Measurements from ENCODE around the gene PCBP3. TPM values are rescaled to one million over a fixed set of nuclear protein-coding genes. Genes with fewer than 3 reads are reported as not detected.

The PCBP3 gene
- total RNA-seq, 1 donor from 2014 or later, result 8.2 TPM

GRCh38 chr21:45749974-45750373, 106.4 kb downstream of the PCBP3 start:
- no peak overlapping the region for H3K4me3 Mint-ChIP-seq
- H3K9me3 Mint-ChIP-seq, result peaks cover 3% of the 10 kb centered on the region
- H3K4me1 Mint-ChIP-seq (ENCODE audit: low read depth), result peaks cover 5% of the 10 kb centered on the region
- intact Hi-C loops (cut with micrococcal nuclease), result no loop called here
- DNase-seq (ENCODE audit: low spot score), result no peak
- no peak overlapping the region for H3K27ac Mint-ChIP-seq
- H3K27me3 Mint-ChIP-seq (ENCODE audit: insufficient read depth), result peaks cover 2% of the 10 kb centered on the region
- H3K36me3 Mint-ChIP-seq (ENCODE audit: low read depth), result peaks cover 9% of the 10 kb centered on the region

GRCh38 chr21:45750936-45751335, 107.4 kb downstream of the PCBP3 start:
- Mint-ChIP-seq H3K27me3 (ENCODE audit: insufficient read depth) (peaks cover 2% of the 10 kb centered on the region), H3K4me3 (no peak overlapping the region), H3K4me1 (ENCODE audit: low read depth) (peaks cover 5% of the 10 kb centered on the region), H3K9me3 (peaks cover 5% of the 10 kb centered on the region), H3K36me3 (ENCODE audit: low read depth) (peaks cover 5% of the 10 kb centered on the region), H3K27ac (no peak overlapping the region)
- intact Hi-C loops (cut with micrococcal nuclease), result no loop called here
- no peak for DNase-seq (ENCODE audit: low spot score)

- H3K4me3 Mint-ChIP-seq, result no peak overlapping the region
- H3K4me1 Mint-ChIP-seq (ENCODE audit: low read depth), result peaks cover 5% of the 10 kb centered on the region
- H3K36me3 Mint-ChIP-seq (ENCODE audit: low read depth), result peaks cover 8% of the 10 kb centered on the region
These were observed 109.9 kb downstream of the PCBP3 start for GRCh38 chr21:45753445-45753844.

GRCh38 chr21:45756029-45756428, 112.5 kb downstream of the PCBP3 start:
- intact Hi-C loops (cut with micrococcal nuclease), result no loop called here
- peaks cover 5% of the 10 kb centered on the region for H3K36me3 Mint-ChIP-seq (ENCODE audit: low read depth)
- no peaks in the 10 kb centered on the region for H3K4me1 Mint-ChIP-seq (ENCODE audit: low read depth)
- no peaks in the 10 kb centered on the region for H3K27me3 Mint-ChIP-seq (ENCODE audit: insufficient read depth)
- peaks cover 13% of the 10 kb centered on the region for H3K9me3 Mint-ChIP-seq
- DNase-seq (ENCODE audit: low spot score), result no peak
- H3K4me3 Mint-ChIP-seq, result no peak overlapping the region
- no peak overlapping the region for H3K27ac Mint-ChIP-seq

More at GRCh38 chr21:45753445-45753844, 109.9 kb downstream of the PCBP3 start:
- Mint-ChIP-seq H3K27ac (no peak overlapping the region), H3K27me3 (ENCODE audit: insufficient read depth) (peaks cover 2% of the 10 kb centered on the region), H3K9me3 (peaks cover 13% of the 10 kb centered on the region)
- DNase-seq (ENCODE audit: low spot score), result no peak
- intact Hi-C loops (cut with micrococcal nuclease), result no loop called here

GRCh38 chr21:45756669-45757068, 113.1 kb downstream of the PCBP3 start:
- H3K9me3 Mint-ChIP-seq, result peaks cover 13% of the 10 kb centered on the region
- DNase-seq (ENCODE audit: low spot score), result no peak
- no peak overlapping the region for H3K4me3 Mint-ChIP-seq
- intact Hi-C loops (cut with micrococcal nuclease), result no loop called here
- no peaks in the 10 kb centered on the region for H3K4me1 Mint-ChIP-seq (ENCODE audit: low read depth)
- H3K27ac Mint-ChIP-seq, result no peak overlapping the region
- H3K27me3 Mint-ChIP-seq (ENCODE audit: insufficient read depth), result no peaks in the 10 kb centered on the region
- peaks cover 5% of the 10 kb centered on the region for H3K36me3 Mint-ChIP-seq (ENCODE audit: low read depth)

GRCh38 chr21:45761704-45762103, 118.2 kb downstream of the PCBP3 start:
- Mint-ChIP-seq H3K9me3 (peaks cover under 1% of the 10 kb centered on the region), H3K27ac (no peak overlapping the region), H3K27me3 (ENCODE audit: insufficient read depth) (no peaks in the 10 kb centered on the region), H3K4me1 (ENCODE audit: low read depth) (peaks cover 5% of the 10 kb centered on the region), H3K4me3 (no peak overlapping the region), H3K36me3 (ENCODE audit: low read depth) (no peaks in the 10 kb centered on the region)
- no peak for DNase-seq (ENCODE audit: low spot score)
- intact Hi-C loops (cut with micrococcal nuclease), result no loop called here

- intact Hi-C loops (cut with micrococcal nuclease), result no loop called here
- Mint-ChIP-seq H3K4me1 (ENCODE audit: low read depth) (peaks cover 19% of the 10 kb centered on the region), H3K9me3 (no peaks in the 10 kb centered on the region), H3K27me3 (ENCODE audit: insufficient read depth) (no peaks in the 10 kb centered on the region), H3K36me3 (ENCODE audit: low read depth) (no peaks in the 10 kb centered on the region), H3K4me3 (no peak overlapping the region), H3K27ac (no peak overlapping the region)
- DNase-seq (ENCODE audit: low spot score), result no peak
These were observed 119.5 kb downstream of the PCBP3 start for GRCh38 chr21:45763074-45763473.

- Mint-ChIP-seq H3K36me3 (ENCODE audit: low read depth) (no peaks in the 10 kb centered on the region), H3K27me3 (ENCODE audit: insufficient read depth) (no peaks in the 10 kb centered on the region), H3K27ac (no peak overlapping the region), H3K4me1 (ENCODE audit: low read depth) (peaks cover 23% of the 10 kb centered on the region), H3K9me3 (no peaks in the 10 kb centered on the region), H3K4me3 (no peak overlapping the region)
- DNase-seq (ENCODE audit: low spot score), result no peak
- intact Hi-C loops (cut with micrococcal nuclease), result no loop called here
These were observed 120.0 kb downstream of the PCBP3 start for GRCh38 chr21:45763506-45763905.

GRCh38 chr21:45764792-45765191, 121.3 kb downstream of the PCBP3 start:
- peak overlapping the region; percentile 68 for H3K27ac Mint-ChIP-seq
- peaks cover 36% of the 10 kb centered on the region for H3K4me1 Mint-ChIP-seq (ENCODE audit: low read depth)
- H3K36me3 Mint-ChIP-seq (ENCODE audit: low read depth), result no peaks in the 10 kb centered on the region
- no peak for DNase-seq (ENCODE audit: low spot score)
- H3K4me3 Mint-ChIP-seq, result no peak overlapping the region
- H3K27me3 Mint-ChIP-seq (ENCODE audit: insufficient read depth), result no peaks in the 10 kb centered on the region
- H3K9me3 Mint-ChIP-seq, result no peaks in the 10 kb centered on the region
- intact Hi-C loops (cut with micrococcal nuclease), result loop anchor here (5.0 kb wide), 1 partner anchor 67 kb away; no protein-coding TSS in a partner anchor

- H3K4me3 Mint-ChIP-seq, result no peak overlapping the region
- intact Hi-C loops (cut with micrococcal nuclease), result loop anchor here (5.0 kb wide), 1 partner anchor 68 kb away; no protein-coding TSS in a partner anchor
These were observed 121.8 kb downstream of the PCBP3 start for GRCh38 chr21:45765375-45765774.

GRCh38 chr21:45766055-45766454, 122.5 kb downstream of the PCBP3 start:
- H3K9me3 Mint-ChIP-seq, result no peaks in the 10 kb centered on the region
- intact Hi-C loops (cut with micrococcal nuclease), result loop anchor here (5.0 kb wide), 1 partner anchor 69 kb away; no protein-coding TSS in a partner anchor
- no peaks in the 10 kb centered on the region for H3K36me3 Mint-ChIP-seq (ENCODE audit: low read depth)
- H3K27ac Mint-ChIP-seq, result no peak overlapping the region
- no peak overlapping the region for H3K4me3 Mint-ChIP-seq
- no peak for DNase-seq (ENCODE audit: low spot score)
- H3K27me3 Mint-ChIP-seq (ENCODE audit: insufficient read depth), result no peaks in the 10 kb centered on the region
- peaks cover 36% of the 10 kb centered on the region for H3K4me1 Mint-ChIP-seq (ENCODE audit: low read depth)

More at GRCh38 chr21:45765375-45765774, 121.8 kb downstream of the PCBP3 start:
- no peaks in the 10 kb centered on the region for H3K36me3 Mint-ChIP-seq (ENCODE audit: low read depth)
- H3K4me1 Mint-ChIP-seq (ENCODE audit: low read depth), result peaks cover 36% of the 10 kb centered on the region
- peak overlapping the region; percentile 68 for H3K27ac Mint-ChIP-seq
- H3K27me3 Mint-ChIP-seq (ENCODE audit: insufficient read depth), result no peaks in the 10 kb centered on the region
- no peak for DNase-seq (ENCODE audit: low spot score)
- H3K9me3 Mint-ChIP-seq, result no peaks in the 10 kb centered on the region

GRCh38 chr21:45766501-45766900, 123.0 kb downstream of the PCBP3 start:
- Mint-ChIP-seq H3K4me3 (no peak overlapping the region), H3K36me3 (ENCODE audit: low read depth) (no peaks in the 10 kb centered on the region), H3K27ac (peak overlapping the region; percentile 95), H3K27me3 (ENCODE audit: insufficient read depth) (no peaks in the 10 kb centered on the region), H3K4me1 (ENCODE audit: low read depth) (peaks cover 36% of the 10 kb centered on the region), H3K9me3 (no peaks in the 10 kb centered on the region)
- intact Hi-C loops (cut with micrococcal nuclease), result loop anchor here (5.0 kb wide), 1 partner anchor 69 kb away; no protein-coding TSS in a partner anchor
- DNase-seq (ENCODE audit: low spot score), result no peak

GRCh38 chr21:45767071-45768006, 123.8 kb downstream of the PCBP3 start:
- intact Hi-C loops (cut with micrococcal nuclease), result loop anchor here (1.0 to 5.0 kb wide), 7 partner anchors 26 to 216 kb away; partner anchors contain the start of gene PCBP3
- H3K36me3 Mint-ChIP-seq (ENCODE audit: low read depth), result no peaks in the 10 kb centered on the region
- DNase-seq (ENCODE audit: low spot score), result no peak
- H3K9me3 Mint-ChIP-seq, result peaks cover 5% of the 10 kb centered on the region
- peak overlapping the region; percentile 60 for H3K4me3 Mint-ChIP-seq
- no peaks in the 10 kb centered on the region for H3K27me3 Mint-ChIP-seq (ENCODE audit: insufficient read depth)
- H3K27ac Mint-ChIP-seq, result peak overlapping the region; percentile 95
- peaks cover 36% of the 10 kb centered on the region for H3K4me1 Mint-ChIP-seq (ENCODE audit: low read depth)

All from activated T-helper 1 cell treated with anti-CD3 and anti-CD28 coated beads, Interleukin-12 subunit alpha, Interleukin-12 subunit beta, Interleukin-2, Interleukin-4 antibody, amounts not matched to agents 30 ng/mL and 10 ng/mL and 1 ng/mL, durations not matched to agents 14 hours and 24 hours and 36 hours (primary cell).